ENCODE measurements around the gene PFDN1.

- TF ChIP-seq CHD4 (IDR thresholded peaks at IDR 0.05), result no peak
- TF ChIP-seq CTCF (IDR thresholded peaks at IDR 0.05 in 2 of 3, conservative IDR thresholded peaks at IDR 0.05 in 1 of 3; ENCODE audit: control insufficient read depth in 2 of 3, extremely low read depth in 1 of 3, insufficient read depth in 1 of 3, low read depth in 3 of 3, low read length in 3 of 3), result no peak
- no peak for TF ChIP-seq RFX5 (IDR thresholded peaks at IDR 0.05; ENCODE audit: low read depth, low read length)
- no peak for TF ChIP-seq POLR2AphosphoS5 (IDR thresholded peaks at IDR 0.05; ENCODE audit: low read length)
- no peak for TF ChIP-seq IRF5 (IDR thresholded peaks at IDR 0.05; ENCODE audit: borderline replicate concordance)
- TF ChIP-seq TARDBP (IDR thresholded peaks at IDR 0.05; ENCODE audit: borderline replicate concordance), result no peak
- TF ChIP-seq POLR2A (IDR thresholded peaks at IDR 0.05; ENCODE audit: low read depth, low read length), result no peak
- TF ChIP-seq JUND (IDR thresholded peaks at IDR 0.05; ENCODE audit: low read depth, low read length), result no peak
- no peak for TF ChIP-seq IKZF2 (IDR thresholded peaks at IDR 0.05)
These were observed 40.7 kb downstream of the PFDN1 start for GRCh38 chr5:140262221-140262620.
